ENCODE measurements around the gene TRIM47. TPM values are rescaled to one million over a fixed set of nuclear protein-coding genes. Genes with fewer than 3 reads are reported as not detected.
A peak's percentile ranks its signal among the peaks of the same experiment; 100 is the strongest.

TRIM47 gene
- total and polyA plus RNA-seq, 4 donors, result 6.9 to 18.5 (median 13.8) TPM

DNA sequence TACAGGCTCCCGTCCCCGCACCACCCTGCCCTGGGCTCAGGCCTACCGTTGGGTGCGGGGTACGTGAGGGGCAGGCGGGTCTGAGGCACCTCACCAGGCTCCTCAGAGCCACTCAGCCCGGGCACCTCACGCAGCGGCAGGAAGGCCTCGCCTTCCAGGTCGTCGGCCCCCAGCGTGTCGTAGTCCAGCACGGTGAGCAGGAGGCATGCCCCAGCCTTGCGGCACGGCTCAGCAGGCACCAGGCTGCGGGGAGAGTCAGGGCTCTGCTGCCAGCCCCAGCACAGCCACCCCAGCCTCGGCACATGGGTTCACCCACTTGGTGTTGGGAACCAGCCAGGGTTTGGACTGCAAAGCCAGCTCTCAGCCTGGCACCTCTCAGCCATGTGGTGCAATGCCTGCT, 49.6 kb downstream of the TRIM47 start:
- Histone ChIP-seq H3K27me3 (ENCODE audit: control insufficient read depth in 4 of 4, insufficient read depth in 4 of 4, low read length in 3 of 4) (no peaks in the 10 kb centered on the region), H3K4me3 (ENCODE audit: low read depth in 1 of 3, low read length in 3 of 3) (no peak overlapping the region), H3K9ac (ENCODE audit: low read depth in 1 of 2, low read length in 2 of 2) (no peak overlapping the region), H3K9me3 (ENCODE audit: control insufficient read depth in 4 of 4, low read length in 3 of 4) (no peaks in the 10 kb centered on the region), H3K4me1 (ENCODE audit: control insufficient read depth in 4 of 4, insufficient read depth in 4 of 4, low read length in 3 of 4) (peaks cover 0 to 17% (median 9%) of the 10 kb centered on the region in 4 donors), H3K27ac (ENCODE audit: low read depth in 1 of 2, low read length in 2 of 2) (no peak overlapping the region), H3K36me3 (ENCODE audit: control insufficient read depth in 4 of 4, insufficient read depth in 3 of 4, low read depth in 1 of 4, low read length in 3 of 4) (peaks cover 2 to 22% (median 4%) of the 10 kb centered on the region in 4 donors)
- TF ChIP-seq HNF4A (conservative IDR thresholded peaks at IDR 0.05), result no peak
- TF ChIP-seq, protein P1, sequence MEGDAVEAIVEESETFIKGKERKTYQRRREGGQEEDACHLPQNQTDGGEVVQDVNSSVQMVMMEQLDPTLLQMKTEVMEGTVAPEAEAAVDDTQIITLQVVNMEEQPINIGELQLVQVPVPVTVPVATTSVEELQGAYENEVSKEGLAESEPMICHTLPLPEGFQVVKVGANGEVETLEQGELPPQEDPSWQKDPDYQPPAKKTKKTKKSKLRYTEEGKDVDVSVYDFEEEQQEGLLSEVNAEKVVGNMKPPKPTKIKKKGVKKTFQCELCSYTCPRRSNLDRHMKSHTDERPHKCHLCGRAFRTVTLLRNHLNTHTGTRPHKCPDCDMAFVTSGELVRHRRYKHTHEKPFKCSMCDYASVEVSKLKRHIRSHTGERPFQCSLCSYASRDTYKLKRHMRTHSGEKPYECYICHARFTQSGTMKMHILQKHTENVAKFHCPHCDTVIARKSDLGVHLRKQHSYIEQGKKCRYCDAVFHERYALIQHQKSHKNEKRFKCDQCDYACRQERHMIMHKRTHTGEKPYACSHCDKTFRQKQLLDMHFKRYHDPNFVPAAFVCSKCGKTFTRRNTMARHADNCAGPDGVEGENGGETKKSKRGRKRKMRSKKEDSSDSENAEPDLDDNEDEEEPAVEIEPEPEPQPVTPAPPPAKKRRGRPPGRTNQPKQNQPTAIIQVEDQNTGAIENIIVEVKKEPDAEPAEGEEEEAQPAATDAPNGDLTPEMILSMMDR (IDR thresholded peaks at IDR 0.05; ENCODE audit: low read depth, low read length, missing input control), result no peak
- TF ChIP-seq GABPA (IDR thresholded peaks at IDR 0.05 in 1 of 2, conservative IDR thresholded peaks at IDR 0.05 in 1 of 2), result no peak
- TF ChIP-seq, protein P2, sequence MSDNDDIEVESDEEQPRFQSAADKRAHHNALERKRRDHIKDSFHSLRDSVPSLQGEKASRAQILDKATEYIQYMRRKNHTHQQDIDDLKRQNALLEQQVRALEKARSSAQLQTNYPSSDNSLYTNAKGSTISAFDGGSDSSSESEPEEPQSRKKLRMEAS (IDR thresholded peaks at IDR 0.05), result no peak
- no peak for TF ChIP-seq JUND (IDR thresholded peaks at IDR 0.05)
- no peak for TF ChIP-seq NR2F2 (IDR thresholded peaks at IDR 0.05)
- TF ChIP-seq FOXA1 (IDR thresholded peaks at IDR 0.05), result no peak
- TF ChIP-seq, protein P3, sequence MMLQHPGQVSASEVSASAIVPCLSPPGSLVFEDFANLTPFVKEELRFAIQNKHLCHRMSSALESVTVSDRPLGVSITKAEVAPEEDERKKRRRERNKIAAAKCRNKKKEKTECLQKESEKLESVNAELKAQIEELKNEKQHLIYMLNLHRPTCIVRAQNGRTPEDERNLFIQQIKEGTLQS (IDR thresholded peaks at IDR 0.05), result no peak
- no peak for TF ChIP-seq TAF1 (conservative IDR thresholded peaks at IDR 0.05)
- no peak for TF ChIP-seq FOXA2 (IDR thresholded peaks at IDR 0.05)
- no peak for TF ChIP-seq RXRA (IDR thresholded peaks at IDR 0.05)
- TF ChIP-seq, protein P4, sequence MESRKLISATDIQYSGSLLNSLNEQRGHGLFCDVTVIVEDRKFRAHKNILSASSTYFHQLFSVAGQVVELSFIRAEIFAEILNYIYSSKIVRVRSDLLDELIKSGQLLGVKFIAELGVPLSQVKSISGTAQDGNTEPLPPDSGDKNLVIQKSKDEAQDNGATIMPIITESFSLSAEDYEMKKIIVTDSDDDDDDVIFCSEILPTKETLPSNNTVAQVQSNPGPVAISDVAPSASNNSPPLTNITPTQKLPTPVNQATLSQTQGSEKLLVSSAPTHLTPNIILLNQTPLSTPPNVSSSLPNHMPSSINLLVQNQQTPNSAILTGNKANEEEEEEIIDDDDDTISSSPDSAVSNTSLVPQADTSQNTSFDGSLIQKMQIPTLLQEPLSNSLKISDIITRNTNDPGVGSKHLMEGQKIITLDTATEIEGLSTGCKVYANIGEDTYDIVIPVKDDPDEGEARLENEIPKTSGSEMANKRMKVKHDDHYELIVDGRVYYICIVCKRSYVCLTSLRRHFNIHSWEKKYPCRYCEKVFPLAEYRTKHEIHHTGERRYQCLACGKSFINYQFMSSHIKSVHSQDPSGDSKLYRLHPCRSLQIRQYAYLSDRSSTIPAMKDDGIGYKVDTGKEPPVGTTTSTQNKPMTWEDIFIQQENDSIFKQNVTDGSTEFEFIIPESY (IDR thresholded peaks at IDR 0.05), result no peak
- TF ChIP-seq SP1 (IDR thresholded peaks at IDR 0.05), result no peak
- TF ChIP-seq, protein P5, sequence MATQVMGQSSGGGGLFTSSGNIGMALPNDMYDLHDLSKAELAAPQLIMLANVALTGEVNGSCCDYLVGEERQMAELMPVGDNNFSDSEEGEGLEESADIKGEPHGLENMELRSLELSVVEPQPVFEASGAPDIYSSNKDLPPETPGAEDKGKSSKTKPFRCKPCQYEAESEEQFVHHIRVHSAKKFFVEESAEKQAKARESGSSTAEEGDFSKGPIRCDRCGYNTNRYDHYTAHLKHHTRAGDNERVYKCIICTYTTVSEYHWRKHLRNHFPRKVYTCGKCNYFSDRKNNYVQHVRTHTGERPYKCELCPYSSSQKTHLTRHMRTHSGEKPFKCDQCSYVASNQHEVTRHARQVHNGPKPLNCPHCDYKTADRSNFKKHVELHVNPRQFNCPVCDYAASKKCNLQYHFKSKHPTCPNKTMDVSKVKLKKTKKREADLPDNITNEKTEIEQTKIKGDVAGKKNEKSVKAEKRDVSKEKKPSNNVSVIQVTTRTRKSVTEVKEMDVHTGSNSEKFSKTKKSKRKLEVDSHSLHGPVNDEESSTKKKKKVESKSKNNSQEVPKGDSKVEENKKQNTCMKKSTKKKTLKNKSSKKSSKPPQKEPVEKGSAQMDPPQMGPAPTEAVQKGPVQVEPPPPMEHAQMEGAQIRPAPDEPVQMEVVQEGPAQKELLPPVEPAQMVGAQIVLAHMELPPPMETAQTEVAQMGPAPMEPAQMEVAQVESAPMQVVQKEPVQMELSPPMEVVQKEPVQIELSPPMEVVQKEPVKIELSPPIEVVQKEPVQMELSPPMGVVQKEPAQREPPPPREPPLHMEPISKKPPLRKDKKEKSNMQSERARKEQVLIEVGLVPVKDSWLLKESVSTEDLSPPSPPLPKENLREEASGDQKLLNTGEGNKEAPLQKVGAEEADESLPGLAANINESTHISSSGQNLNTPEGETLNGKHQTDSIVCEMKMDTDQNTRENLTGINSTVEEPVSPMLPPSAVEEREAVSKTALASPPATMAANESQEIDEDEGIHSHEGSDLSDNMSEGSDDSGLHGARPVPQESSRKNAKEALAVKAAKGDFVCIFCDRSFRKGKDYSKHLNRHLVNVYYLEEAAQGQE (IDR thresholded peaks at IDR 0.05), result no peak
- no peak for TF ChIP-seq HNF4G (IDR thresholded peaks at IDR 0.05)
- TF ChIP-seq RAD21 (IDR thresholded peaks at IDR 0.05), result no peak
- no peak for DNase-seq (ENCODE audit: low spot score)
- WGBS, result 89% methylated on average over 19 of the region's 19 CpGs

DNA sequence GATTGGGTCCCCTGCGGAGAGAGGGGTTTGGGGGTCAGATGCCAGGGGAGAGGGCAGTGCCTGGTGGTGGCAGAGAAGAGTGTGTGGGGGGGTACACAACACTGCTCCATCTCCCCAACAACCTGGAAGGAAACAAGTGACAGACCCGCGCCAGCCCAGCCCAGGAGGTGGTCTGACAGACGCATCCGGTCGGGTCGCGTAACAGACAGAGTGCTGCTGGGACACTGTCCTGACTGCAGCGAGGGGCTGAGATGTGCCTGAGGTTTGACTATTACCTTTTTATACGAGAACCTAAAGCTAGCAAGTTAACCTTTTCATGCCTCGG, 50.3 kb downstream of the TRIM47 start:
- no peak for TF ChIP-seq JUND (IDR thresholded peaks at IDR 0.05)
- TF ChIP-seq EGR1 (IDR thresholded peaks at IDR 0.05; ENCODE audit: low read depth in 2 of 2), result no peak
- TF ChIP-seq RAD21 (IDR thresholded peaks at IDR 0.05), result no peak
- TF ChIP-seq RXRA (IDR thresholded peaks at IDR 0.05), result no peak
- no peak for TF ChIP-seq HNF4A (conservative IDR thresholded peaks at IDR 0.05)
- TF ChIP-seq HNF4G (IDR thresholded peaks at IDR 0.05), result no peak
- no peak for TF ChIP-seq TAF1 (conservative IDR thresholded peaks at IDR 0.05)
- TF ChIP-seq NR2F2 (IDR thresholded peaks at IDR 0.05), result no peak
- no peak for TF ChIP-seq FOXA1 (IDR thresholded peaks at IDR 0.05)
- no peak for TF ChIP-seq FOXA2 (IDR thresholded peaks at IDR 0.05)
- TF ChIP-seq, protein P2 (IDR thresholded peaks at IDR 0.05), result no peak
- TF ChIP-seq, protein P4 (IDR thresholded peaks at IDR 0.05), result no peak
- H3K4me1 ChIP-seq (ENCODE audit: control insufficient read depth in 4 of 4, insufficient read depth in 4 of 4, low read length in 3 of 4), result peaks cover 0 to 17% (median 9%) of the 10 kb centered on the region in 4 donors
- no peak overlapping the region for H3K9ac ChIP-seq (ENCODE audit: low read depth in 1 of 2, low read length in 2 of 2)
- DNase-seq (ENCODE audit: low spot score), result no peak
- H3K9me3 ChIP-seq (ENCODE audit: control insufficient read depth in 4 of 4, low read length in 3 of 4), result no peaks in the 10 kb centered on the region
- H3K27me3 ChIP-seq (ENCODE audit: control insufficient read depth in 4 of 4, insufficient read depth in 4 of 4, low read length in 3 of 4), result no peaks in the 10 kb centered on the region
- H3K4me3 ChIP-seq (ENCODE audit: low read depth in 1 of 3, low read length in 3 of 3), result no peak overlapping the region
- H3K27ac ChIP-seq (ENCODE audit: low read depth in 1 of 2, low read length in 2 of 2), result peak overlapping the region in 1 of 2 donors; percentile 22
- H3K36me3 ChIP-seq (ENCODE audit: control insufficient read depth in 4 of 4, insufficient read depth in 3 of 4, low read depth in 1 of 4, low read length in 3 of 4), result peaks cover 4 to 24% (median 6%) of the 10 kb centered on the region in 4 donors
- WGBS, result 70% methylated on average over 11 of the region's 11 CpGs
